ENCODE data around the gene YWHAH. TPM values are rescaled to one million over a fixed set of nuclear protein-coding genes. Genes with fewer than 3 reads are reported as not detected.

YWHAH gene
- total and polyA plus RNA-seq, 9 of the 15 experiments (the other 6 are each of a cell fraction or from before 2014, with no cell fraction given) = 32.0 to 177 (median 114) TPM

DNA sequence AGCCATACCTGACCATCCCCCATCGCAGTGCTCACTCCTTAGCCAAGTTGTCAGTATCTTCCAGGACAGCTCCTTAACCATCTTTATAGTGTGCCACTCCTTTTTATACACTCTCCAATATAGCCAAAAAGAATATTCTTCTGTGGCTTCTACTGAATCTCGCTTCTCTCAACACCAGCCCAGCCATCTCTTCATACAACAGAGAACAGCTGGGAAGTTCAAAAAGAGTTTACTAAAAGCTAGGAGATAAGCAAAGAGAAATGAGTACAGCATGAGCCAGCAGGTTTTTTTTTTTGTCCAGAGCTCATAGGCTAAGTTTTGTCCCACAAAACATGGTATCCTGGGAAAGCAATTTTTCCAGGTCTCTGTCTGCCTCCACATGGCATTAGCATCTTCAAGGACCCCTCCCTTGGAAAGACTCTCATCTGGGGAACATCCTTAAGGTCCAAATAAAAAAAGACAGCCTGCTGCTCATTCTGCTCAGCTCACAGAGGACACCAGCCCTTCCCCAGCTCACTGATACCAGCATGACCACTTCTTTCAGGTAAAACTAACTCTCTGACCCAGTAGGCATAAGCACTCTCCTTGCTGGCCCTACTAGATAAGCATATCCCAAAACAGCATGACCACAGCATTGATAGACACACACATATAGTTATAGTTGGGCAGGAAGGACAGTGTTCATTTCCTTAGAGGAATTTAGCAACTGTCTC, 48.8 kb upstream of the YWHAH start (continued):
- no peak for TF ChIP-seq ZBTB49 (CRISPR knock-in tag; IDR thresholded peaks at IDR 0.05; ENCODE audit: borderline replicate concordance)
- TF ChIP-seq, protein P1, sequence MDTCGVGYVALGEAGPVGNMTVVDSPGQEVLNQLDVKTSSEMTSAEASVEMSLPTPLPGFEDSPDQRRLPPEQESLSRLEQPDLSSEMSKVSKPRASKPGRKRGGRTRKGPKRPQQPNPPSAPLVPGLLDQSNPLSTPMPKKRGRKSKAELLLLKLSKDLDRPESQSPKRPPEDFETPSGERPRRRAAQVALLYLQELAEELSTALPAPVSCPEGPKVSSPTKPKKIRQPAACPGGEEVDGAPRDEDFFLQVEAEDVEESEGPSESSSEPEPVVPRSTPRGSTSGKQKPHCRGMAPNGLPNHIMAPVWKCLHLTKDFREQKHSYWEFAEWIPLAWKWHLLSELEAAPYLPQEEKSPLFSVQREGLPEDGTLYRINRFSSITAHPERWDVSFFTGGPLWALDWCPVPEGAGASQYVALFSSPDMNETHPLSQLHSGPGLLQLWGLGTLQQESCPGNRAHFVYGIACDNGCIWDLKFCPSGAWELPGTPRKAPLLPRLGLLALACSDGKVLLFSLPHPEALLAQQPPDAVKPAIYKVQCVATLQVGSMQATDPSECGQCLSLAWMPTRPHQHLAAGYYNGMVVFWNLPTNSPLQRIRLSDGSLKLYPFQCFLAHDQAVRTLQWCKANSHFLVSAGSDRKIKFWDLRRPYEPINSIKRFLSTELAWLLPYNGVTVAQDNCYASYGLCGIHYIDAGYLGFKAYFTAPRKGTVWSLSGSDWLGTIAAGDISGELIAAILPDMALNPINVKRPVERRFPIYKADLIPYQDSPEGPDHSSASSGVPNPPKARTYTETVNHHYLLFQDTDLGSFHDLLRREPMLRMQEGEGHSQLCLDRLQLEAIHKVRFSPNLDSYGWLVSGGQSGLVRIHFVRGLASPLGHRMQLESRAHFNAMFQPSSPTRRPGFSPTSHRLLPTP (IDR thresholded peaks at IDR 0.05; ENCODE audit: borderline replicate concordance, extremely low read depth, insufficient read length) = no peak
- TF ChIP-seq JUNB (CRISPR knock-in tag; conservative IDR thresholded peaks at IDR 0.05) = no peak
- no peak for TF ChIP-seq ZBTB33 (CRISPR knock-in tag; IDR thresholded peaks at IDR 0.05)
- TF ChIP-seq DPF2 (IDR thresholded peaks at IDR 0.05) = peak; percentile 96
- peak; percentile 82 for TF ChIP-seq GATA2 (CRISPR knock-in tag; IDR thresholded peaks at IDR 0.05)
- TF ChIP-seq, protein P2, sequence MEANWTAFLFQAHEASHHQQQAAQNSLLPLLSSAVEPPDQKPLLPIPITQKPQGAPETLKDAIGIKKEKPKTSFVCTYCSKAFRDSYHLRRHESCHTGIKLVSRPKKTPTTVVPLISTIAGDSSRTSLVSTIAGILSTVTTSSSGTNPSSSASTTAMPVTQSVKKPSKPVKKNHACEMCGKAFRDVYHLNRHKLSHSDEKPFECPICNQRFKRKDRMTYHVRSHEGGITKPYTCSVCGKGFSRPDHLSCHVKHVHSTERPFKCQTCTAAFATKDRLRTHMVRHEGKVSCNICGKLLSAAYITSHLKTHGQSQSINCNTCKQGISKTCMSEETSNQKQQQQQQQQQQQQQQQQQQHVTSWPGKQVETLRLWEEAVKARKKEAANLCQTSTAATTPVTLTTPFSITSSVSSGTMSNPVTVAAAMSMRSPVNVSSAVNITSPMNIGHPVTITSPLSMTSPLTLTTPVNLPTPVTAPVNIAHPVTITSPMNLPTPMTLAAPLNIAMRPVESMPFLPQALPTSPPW (CRISPR knock-in tag; IDR thresholded peaks at IDR 0.05) = peak; percentile 9
- peak; percentile 57; the same call in 1 of the 2 replicates for TF ChIP-seq ZBTB2 (IDR thresholded peaks at IDR 0.05)
- peak in 1 of 2 experiments; percentile 41; a peak in 1 of 4 replicates for TF ChIP-seq SIN3A (IDR thresholded peaks at IDR 0.05; ENCODE audit: borderline replicate concordance in 2 of 2, control insufficient read depth in 1 of 2, low read depth in 2 of 2, low read length in 2 of 2)
- peak; percentile 93 for TF ChIP-seq PML (IDR thresholded peaks at IDR 0.05; ENCODE audit: low read length)
- no peak for TF ChIP-seq SAP30 (IDR thresholded peaks at IDR 0.05; ENCODE audit: borderline replicate concordance, insufficient read depth, low read depth, low read length, poor library complexity, severe bottlenecking)
- TF ChIP-seq, protein P3, sequence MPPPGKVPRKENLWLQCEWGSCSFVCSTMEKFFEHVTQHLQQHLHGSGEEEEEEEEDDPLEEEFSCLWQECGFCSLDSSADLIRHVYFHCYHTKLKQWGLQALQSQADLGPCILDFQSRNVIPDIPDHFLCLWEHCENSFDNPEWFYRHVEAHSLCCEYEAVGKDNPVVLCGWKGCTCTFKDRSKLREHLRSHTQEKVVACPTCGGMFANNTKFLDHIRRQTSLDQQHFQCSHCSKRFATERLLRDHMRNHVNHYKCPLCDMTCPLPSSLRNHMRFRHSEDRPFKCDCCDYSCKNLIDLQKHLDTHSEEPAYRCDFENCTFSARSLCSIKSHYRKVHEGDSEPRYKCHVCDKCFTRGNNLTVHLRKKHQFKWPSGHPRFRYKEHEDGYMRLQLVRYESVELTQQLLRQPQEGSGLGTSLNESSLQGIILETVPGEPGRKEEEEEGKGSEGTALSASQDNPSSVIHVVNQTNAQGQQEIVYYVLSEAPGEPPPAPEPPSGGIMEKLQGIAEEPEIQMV (tag; conservative IDR thresholded peaks at IDR 0.05; ENCODE audit: low read depth) = no peak
- peak in 1 of 2 experiments; percentile 39; a peak in 1 of 4 replicates for TF ChIP-seq TBL1XR1 (IDR thresholded peaks at IDR 0.05; ENCODE audit: low read length in 2 of 2)
